Fibroblast of pulmonary artery (primary cell): ENCODE results near the gene TBCD.

ENCODE experiments used
- DNase-seq: peaks from one replicate; pipeline ENCODE4 v3.0.0-alpha.2; 2010; ENCODE audit warnings: low read depth
- H3K4me3 ChIP-seq: replicated peaks from 2 replicates; pipeline ENCODE4 v1.5.1; 2011; ENCODE audit warnings: low read depth, mild to moderate bottlenecking, control low read depth, low read length, moderate library complexity
- CTCF ChIP-seq: IDR thresholded peaks from 2 replicates; pipeline ENCODE4 v1.5.1; 2011; ENCODE audit warnings: mild to moderate bottlenecking, control low read depth, low read length, inconsistent platforms; ENCODE audit errors: missing control alignments

TBCD gene

GRCh38 chr17:82970067-82970466 lies 218.2 kb downstream of the TBCD start:
- no peak for TF ChIP-seq CTCF
- DNase-seq, result no peak
- no peak overlapping the region for H3K4me3 ChIP-seq

- no peak for DNase-seq
- H3K4me3 ChIP-seq, result no peak overlapping the region
- TF ChIP-seq CTCF, result no peak
These were observed 219.1 kb downstream of the TBCD start for GRCh38 chr17:82970818-82971590.

GRCh38 chr17:82972836-82973372 lies 221.0 kb downstream of the TBCD start:
- no peak for DNase-seq
- no peak for TF ChIP-seq CTCF

GRCh38 chr17:82973456-82974135 lies 221.7 kb downstream of the TBCD start:
- TF ChIP-seq CTCF, result no peak
- H3K4me3 ChIP-seq, result no peak overlapping the region
- DNase-seq, result no peak

More at GRCh38 chr17:82972836-82973372, 221.0 kb downstream of the TBCD start:
- no peak overlapping the region for H3K4me3 ChIP-seq

- no peak for DNase-seq
- TF ChIP-seq CTCF, result no peak
- H3K4me3 ChIP-seq, result no peak overlapping the region
These were observed 222.5 kb downstream of the TBCD start for GRCh38 chr17:82974136-82974952.

- no peak overlapping the region for H3K4me3 ChIP-seq
- no peak for DNase-seq
- no peak for TF ChIP-seq CTCF
These were observed 225.2 kb downstream of the TBCD start for GRCh38 chr17:82976982-82977488.
